ENCODE measurements around the gene RARG.

Gene RARG

GRCh38 chr12:53234271-53234914 lies 2.4 kb upstream of the RARG start:
- no peak for TF ChIP-seq CTCF (conservative IDR thresholded peaks at IDR 0.05; ENCODE audit: low read depth, low read length)
- no peak overlapping the region for H3K4me3 ChIP-seq (ENCODE audit: low read length)
- no peak for DNase-seq (ENCODE audit: low read depth)

- no peak overlapping the region for H3K4me3 ChIP-seq (ENCODE audit: low read length)
- no peak for DNase-seq (ENCODE audit: low read depth)
- no peak for TF ChIP-seq CTCF (conservative IDR thresholded peaks at IDR 0.05; ENCODE audit: low read depth, low read length)
Measured at GRCh38 chr12:53233671-53234121, 1.7 kb upstream of the RARG start.

- no peak for DNase-seq (ENCODE audit: low read depth)
- H3K4me3 ChIP-seq (ENCODE audit: low read length), result peak overlapping the region; percentile 54
- TF ChIP-seq CTCF (conservative IDR thresholded peaks at IDR 0.05; ENCODE audit: low read depth, low read length), result no peak
Measured at GRCh38 chr12:53232646-53233461, 845 bp upstream of the RARG start.

- peak overlapping the region; percentile 57 for H3K4me3 ChIP-seq (ENCODE audit: low read length)
- no peak for DNase-seq (ENCODE audit: low read depth)
- TF ChIP-seq CTCF (conservative IDR thresholded peaks at IDR 0.05; ENCODE audit: low read depth, low read length), result no peak
Measured at GRCh38 chr12:53231671-53231920, 413 bp downstream of the RARG start.

- no peak for DNase-seq (ENCODE audit: low read depth)
- no peak overlapping the region for H3K4me3 ChIP-seq (ENCODE audit: low read length)
- TF ChIP-seq CTCF (conservative IDR thresholded peaks at IDR 0.05; ENCODE audit: low read depth, low read length), result no peak
Measured at GRCh38 chr12:53230108-53230845, 1.7 kb downstream of the RARG start.

GRCh38 chr12:53229454-53229853 lies 2.6 kb downstream of the RARG start:
- no peak overlapping the region for H3K4me3 ChIP-seq (ENCODE audit: low read length)
- DNase-seq (ENCODE audit: low read depth), result no peak
- TF ChIP-seq CTCF (conservative IDR thresholded peaks at IDR 0.05; ENCODE audit: low read depth, low read length), result no peak

Data from retinal pigment epithelial cell (primary cell).